ENCODE data around the gene ATP2B1. TPM values are rescaled to one million over a fixed set of nuclear protein-coding genes. Genes with fewer than 3 reads are reported as not detected.
A peak's percentile ranks its signal among the peaks of the same experiment; 100 is the strongest.
"Not testable (repeated sequence)": the region's sequence is repeated elsewhere in the genome, so short reads cannot be mapped to it uniquely, and the experiment has no call there.

ATP2B1 gene
- total RNA-seq, result 408 TPM

DNA sequence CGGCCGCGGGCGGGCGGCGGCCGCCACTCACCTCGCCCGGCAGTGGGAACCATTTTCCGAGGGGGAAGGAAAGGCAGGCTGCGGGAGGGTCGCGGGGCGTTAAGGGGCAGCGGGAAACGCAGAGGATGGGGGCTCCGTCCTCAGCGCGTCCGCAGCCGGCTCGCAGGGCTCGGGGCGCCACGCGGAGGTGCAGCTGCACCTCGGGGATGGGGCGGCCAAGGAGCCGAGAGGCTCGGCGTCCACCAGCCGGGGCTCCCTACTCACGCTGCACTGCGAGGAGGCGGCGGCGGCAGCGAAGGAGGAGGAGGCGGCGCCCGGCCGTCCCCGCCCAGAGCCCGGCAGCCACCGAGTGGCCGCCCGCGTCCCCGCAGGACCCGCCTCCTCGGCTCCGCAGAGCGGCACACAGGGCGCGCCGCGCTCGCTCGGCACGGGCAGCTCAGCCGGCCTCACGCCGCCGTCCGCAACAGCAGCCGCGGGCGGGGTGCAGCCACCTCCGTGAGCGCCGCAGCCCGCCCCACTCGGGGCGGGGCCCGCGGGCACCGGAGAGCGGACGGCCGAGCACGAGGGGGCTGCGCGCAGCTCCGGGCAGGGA is at the start of gene ATP2B1:
Gene ATP2B1, minus strand, starts transcription at position 274 of the 592 bp plus-strand sequence. CDS start 52,952 bp downstream, outside the sequence.
- H3K9me3 ChIP-seq (ENCODE audit: low read depth, low read length), result no peaks in the 10 kb centered on the region
- peak within 1 kb of the TSS; percentile 90 for H3K4me3 ChIP-seq (ENCODE audit: low read length)
- peaks cover 13% of the 10 kb centered on the region for H3K4me1 ChIP-seq (ENCODE audit: insufficient read depth, low read length)
- no peaks in the 10 kb centered on the region for H3K27me3 ChIP-seq (ENCODE audit: insufficient read depth, low read length)

DNA sequence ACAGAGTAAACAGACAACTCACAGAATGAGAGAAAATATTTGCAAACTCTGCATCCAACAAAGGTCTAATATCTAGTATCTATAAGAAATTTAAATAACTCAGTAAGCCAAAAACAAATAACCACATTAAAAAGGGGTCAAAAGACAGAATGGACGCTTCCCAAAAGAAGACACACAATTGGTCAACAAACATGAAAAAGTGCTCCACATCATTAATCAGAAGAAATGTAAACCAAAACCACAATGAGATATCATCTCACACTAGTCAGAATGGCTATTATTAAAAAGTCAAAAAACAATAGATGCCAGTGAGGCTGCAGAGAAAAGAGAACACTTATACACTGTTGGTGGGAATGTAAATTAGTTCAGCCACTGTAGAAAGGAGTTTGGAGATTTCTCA is 49.3 kb upstream of the ATP2B1 start:
- peaks cover 33% of the 10 kb centered on the region for H3K4me1 ChIP-seq (ENCODE audit: insufficient read depth, low read length)
- not testable (repeated sequence) for H3K9me3 ChIP-seq (ENCODE audit: low read depth, low read length); H3K27me3 ChIP-seq (ENCODE audit: insufficient read depth, low read length); H3K4me3 ChIP-seq (ENCODE audit: low read length)

DNA sequence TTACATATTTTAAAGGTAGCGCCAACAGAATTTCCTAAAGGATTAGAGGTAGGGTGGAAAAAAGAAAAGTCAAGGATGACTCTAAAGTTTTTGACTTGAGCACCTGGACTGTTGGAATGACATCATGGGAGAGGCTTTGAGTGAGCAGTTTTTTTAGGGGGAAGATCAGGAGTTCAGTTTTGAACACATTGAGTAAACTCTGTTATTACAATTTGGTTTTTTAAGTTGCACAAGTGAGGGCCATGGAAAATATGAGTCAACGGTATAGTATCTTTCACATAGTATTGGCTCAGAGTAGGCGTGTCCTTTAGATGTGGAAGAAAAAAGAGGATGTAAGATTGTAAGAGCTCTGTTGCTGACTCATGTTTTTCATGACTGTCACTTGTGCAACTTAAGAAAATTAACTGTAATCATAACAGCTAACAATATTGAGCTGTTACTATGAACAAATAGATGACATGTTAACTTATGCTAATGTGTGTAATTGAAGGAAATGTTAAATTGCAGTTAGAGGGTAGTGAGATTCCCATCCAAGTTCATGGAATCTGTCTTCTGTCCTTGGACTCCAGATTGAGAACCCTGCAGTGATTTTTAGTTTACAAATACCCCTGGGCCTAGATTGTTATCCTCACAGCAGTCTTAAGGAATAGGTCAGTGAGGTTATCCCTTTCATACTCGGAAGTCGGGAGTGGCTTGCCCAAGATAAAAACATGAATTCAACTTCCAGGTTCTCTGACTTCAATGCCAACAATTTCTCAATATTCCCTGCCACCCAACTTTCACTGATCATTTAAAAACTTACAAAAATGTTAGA is 48.2 kb upstream of the ATP2B1 start:
- no peaks in the 10 kb centered on the region for H3K9me3 ChIP-seq (ENCODE audit: low read depth, low read length)
- H3K4me3 ChIP-seq (ENCODE audit: low read length), result no peak overlapping the region
- no peaks in the 10 kb centered on the region for H3K27me3 ChIP-seq (ENCODE audit: insufficient read depth, low read length)
- H3K4me1 ChIP-seq (ENCODE audit: insufficient read depth, low read length), result peaks cover 36% of the 10 kb centered on the region

DNA sequence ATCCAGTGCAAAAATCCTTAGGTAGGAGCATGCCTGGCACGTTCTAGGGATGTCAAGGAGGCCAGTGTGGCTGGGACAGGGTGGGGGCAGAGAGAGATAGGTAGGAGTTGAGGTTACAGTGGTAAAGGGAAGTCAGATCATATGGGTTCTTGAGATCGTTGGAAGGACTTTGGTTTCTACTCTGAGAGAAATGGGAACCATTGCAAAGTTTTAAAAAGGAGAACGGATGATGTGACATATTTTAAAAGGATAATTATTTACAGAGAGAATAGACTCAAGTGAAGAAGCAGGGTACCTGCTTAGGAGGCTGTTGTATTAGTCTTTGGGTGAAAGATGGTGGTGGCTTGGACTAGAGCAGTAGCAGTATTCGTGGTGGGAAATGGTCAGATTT is 47.6 kb upstream of the ATP2B1 start:
- Histone ChIP-seq H3K9me3 (ENCODE audit: low read depth, low read length) (no peaks in the 10 kb centered on the region), H3K4me1 (ENCODE audit: insufficient read depth, low read length) (peaks cover 34% of the 10 kb centered on the region), H3K27me3 (ENCODE audit: insufficient read depth, low read length) (no peaks in the 10 kb centered on the region), H3K4me3 (ENCODE audit: low read length) (no peak overlapping the region)

DNA sequence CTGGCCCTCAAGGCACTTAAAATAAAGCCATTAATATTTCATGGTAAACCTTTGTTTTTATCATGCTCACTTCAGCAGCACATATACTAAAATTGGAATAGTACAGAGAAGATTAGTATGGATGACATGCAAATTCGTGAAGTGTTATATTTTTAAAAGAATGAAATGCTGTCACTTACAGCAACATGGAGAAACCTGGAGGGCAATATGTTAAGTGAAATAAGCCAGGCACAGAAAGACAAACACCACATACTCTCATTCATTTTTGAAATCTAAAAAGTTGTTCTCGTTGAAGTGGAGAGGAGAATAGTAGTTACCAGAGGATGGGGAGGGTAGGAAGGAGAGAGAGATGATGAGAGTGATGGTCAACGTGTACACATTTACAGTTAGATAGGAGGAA is 45.4 kb upstream of the ATP2B1 start:
- Histone ChIP-seq H3K9me3 (ENCODE audit: low read depth, low read length) (no peaks in the 10 kb centered on the region), H3K27me3 (ENCODE audit: insufficient read depth, low read length) (no peaks in the 10 kb centered on the region), H3K4me3 (ENCODE audit: low read length) (no peak overlapping the region), H3K4me1 (ENCODE audit: insufficient read depth, low read length) (peaks cover 28% of the 10 kb centered on the region)

DNA sequence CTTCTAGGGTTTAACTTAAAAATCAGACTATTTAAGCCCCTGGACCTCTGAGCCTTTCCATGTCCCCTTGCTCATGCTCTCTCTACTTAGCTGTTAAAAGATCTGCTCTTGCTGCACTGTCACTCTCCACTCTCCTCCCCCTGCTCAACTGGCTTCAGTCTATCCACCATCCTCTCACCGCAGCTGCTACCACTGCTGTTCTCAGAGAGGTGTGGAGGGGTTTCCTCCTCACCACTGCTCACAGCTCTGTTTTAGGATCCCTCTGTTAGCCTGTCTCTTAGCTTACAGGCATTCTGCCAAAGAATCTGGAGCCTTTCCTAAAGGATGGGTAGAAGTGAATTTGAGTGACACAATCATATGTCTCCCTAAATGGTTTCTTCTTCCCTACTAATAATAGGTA is 43.7 kb upstream of the ATP2B1 start:
- Histone ChIP-seq H3K4me1 (ENCODE audit: insufficient read depth, low read length) (peaks cover 25% of the 10 kb centered on the region), H3K9me3 (ENCODE audit: low read depth, low read length) (no peaks in the 10 kb centered on the region), H3K4me3 (ENCODE audit: low read length) (no peak overlapping the region), H3K27me3 (ENCODE audit: insufficient read depth, low read length) (no peaks in the 10 kb centered on the region)

DNA sequence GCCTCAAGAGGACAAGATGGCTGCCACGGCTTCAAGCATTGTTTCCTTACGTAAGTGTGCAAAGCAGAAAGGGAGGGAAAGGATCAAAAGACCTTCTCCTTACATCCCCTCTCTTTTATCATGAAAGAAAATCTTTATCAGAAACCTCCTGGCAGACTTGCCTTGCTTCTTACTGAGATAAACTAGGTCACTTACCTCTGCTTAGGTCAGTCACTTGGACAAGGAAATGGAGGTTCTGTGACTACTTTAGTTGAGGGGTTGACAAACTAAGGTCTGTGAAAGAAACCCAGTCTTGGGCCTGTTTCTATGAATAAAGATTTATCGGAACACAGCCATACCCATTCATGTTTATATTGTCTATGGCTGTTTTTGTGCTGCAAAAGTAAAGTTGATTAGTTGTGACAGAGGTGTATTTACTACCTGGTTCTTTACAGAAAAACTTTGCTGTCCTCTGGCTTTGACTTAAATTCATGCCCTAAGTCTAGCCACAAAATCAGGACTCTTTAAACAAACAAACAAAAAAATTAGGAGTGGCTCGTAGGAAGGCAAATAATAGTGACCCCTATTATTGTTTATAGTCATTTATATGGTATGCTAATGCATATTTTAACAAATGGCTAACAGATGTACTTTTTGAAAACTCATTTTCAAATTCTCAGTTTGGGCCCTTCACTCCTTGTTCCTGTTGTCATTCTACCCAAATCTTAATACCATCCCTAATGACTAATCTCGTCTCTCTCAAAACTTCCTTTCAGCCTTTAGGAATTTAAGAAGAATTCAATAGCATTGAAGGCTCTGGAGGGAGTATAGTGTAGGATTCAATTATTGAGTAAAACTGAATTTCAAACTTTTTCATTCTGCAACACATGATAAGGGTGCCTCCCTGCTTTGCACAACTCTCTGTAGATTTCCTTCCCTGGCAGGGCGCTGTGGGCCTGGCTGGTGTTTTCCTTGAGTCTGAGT is 42.0 kb upstream of the ATP2B1 start:
- no peaks in the 10 kb centered on the region for H3K27me3 ChIP-seq (ENCODE audit: insufficient read depth, low read length)
- no peaks in the 10 kb centered on the region for H3K9me3 ChIP-seq (ENCODE audit: low read depth, low read length)
- H3K4me3 ChIP-seq (ENCODE audit: low read length), result no peak overlapping the region
- peaks cover 11% of the 10 kb centered on the region for H3K4me1 ChIP-seq (ENCODE audit: insufficient read depth, low read length)

DNA sequence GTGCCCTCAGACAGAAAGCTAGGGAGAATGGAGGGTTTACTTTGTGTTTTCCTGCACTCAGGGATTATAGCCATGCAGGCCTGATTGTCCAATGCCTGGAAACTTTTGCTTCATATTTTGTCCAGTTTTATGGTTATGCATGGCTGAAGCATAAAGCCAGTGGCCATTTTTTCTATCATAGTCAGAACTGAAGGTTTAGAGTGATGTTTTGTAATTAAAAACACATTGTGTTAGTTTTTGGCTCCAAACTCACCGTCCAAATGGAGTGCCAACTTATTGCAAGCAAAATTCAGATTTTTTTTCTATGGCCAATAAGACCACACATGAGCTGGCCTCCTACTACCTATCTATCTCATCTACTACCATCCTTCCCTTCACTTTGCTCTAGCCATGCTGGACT is 40.2 kb upstream of the ATP2B1 start:
- Histone ChIP-seq H3K9me3 (ENCODE audit: low read depth, low read length) (no peaks in the 10 kb centered on the region), H3K27me3 (ENCODE audit: insufficient read depth, low read length) (no peaks in the 10 kb centered on the region), H3K4me1 (ENCODE audit: insufficient read depth, low read length) (peaks cover 7% of the 10 kb centered on the region), H3K4me3 (ENCODE audit: low read length) (no peak overlapping the region)

DNA sequence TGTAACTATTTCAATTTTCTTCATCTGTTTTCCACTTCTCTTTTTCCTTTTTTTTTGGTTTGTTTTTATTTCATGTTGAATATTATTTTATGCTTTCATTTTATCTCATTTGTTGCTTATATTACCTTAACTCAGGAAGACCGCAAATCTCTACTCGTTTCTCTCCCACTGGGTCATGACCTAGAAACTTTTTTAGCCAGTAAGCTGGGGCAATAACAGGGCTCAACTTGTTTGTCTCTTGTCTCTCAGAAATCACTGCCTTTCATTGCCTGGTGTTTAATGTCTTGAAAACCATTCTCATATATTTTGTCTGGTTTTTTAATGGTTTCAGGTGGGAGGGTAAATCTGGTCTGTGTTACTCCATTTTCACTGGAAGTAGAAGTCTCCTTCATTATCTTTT is 36.6 kb upstream of the ATP2B1 start:
- no peak overlapping the region for H3K4me3 ChIP-seq (ENCODE audit: low read length)
- no peaks in the 10 kb centered on the region for H3K27me3 ChIP-seq (ENCODE audit: insufficient read depth, low read length)
- H3K9me3 ChIP-seq (ENCODE audit: low read depth, low read length), result peaks cover 15% of the 10 kb centered on the region
- H3K4me1 ChIP-seq (ENCODE audit: insufficient read depth, low read length), result no peaks in the 10 kb centered on the region

DNA sequence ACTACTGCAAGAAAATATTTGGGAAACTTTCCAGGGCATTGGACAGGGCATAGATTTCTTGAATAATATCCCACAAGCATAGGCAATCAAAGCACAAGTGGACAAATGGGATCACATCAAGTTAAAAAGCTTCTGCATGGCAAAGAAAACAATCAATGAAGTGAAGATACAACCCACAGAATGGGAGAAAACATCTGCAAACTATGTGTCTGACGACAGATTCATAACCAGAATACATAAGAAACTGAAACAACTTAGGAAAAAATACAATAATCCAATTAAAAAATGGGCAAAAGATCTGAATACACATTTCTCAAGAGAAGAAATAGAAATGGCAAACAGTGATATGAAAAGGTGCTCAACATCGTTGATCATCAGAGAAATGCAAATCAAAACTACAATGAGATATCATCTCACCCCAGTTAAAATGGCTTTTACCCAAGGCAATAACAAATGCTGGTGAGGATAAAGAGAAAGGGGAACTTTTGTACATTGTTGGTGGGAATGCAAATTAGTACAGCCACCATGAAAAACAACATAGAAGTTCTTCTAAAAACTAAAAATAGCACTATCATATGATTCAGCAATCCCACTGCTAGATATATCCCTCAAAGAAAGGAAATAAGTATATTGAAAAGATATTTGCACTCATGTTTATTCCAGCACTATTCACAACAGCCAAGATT is 33.8 kb upstream of the ATP2B1 start:
- Histone ChIP-seq H3K9me3 (ENCODE audit: low read depth, low read length) (peaks cover 31% of the 10 kb centered on the region), H3K4me3 (ENCODE audit: low read length) (no peak overlapping the region), H3K4me1 (ENCODE audit: insufficient read depth, low read length) (no peaks in the 10 kb centered on the region), H3K27me3 (ENCODE audit: insufficient read depth, low read length) (no peaks in the 10 kb centered on the region)

DNA sequence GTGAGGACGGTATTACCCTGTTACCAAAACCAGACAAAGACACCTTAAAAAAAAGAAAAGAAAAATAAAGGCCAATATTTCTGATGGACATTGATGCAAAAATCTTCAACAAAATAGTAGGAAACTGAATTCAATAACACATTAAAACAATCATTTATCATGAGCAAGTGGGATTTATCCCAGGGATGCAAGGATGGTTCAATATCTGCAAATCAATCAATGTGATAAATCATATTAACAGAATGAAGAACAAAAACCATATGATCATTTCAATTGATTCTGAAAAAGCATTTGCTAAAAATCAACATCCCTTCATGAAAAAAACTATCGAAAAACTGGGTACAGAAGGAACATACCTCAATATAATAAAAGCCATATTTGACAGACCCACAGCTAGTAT is 32.3 kb upstream of the ATP2B1 start:
- peaks cover 31% of the 10 kb centered on the region for H3K9me3 ChIP-seq (ENCODE audit: low read depth, low read length)
- no peaks in the 10 kb centered on the region for H3K4me1 ChIP-seq (ENCODE audit: insufficient read depth, low read length)
- H3K4me3 ChIP-seq (ENCODE audit: low read length), result no peak overlapping the region
- no peaks in the 10 kb centered on the region for H3K27me3 ChIP-seq (ENCODE audit: insufficient read depth, low read length)

DNA sequence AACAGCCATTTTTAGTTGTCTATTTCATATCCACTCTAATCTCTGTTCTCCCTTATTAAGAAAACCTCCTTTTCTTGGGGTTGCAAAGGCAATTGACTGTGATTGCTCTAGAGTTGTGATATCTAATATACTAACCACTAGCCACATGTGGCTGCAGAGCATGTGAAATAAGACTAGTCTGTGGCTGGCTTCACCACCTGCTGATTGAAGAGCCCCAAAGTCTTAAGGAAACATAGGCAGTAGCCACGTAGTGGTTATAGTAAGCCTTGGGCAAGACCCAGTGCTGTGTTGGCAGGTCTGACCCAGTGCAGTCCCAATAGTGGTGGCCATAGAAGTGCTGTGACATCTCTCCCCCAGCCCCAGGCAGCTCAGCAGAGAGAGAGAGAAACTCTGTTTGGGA is 28.4 kb upstream of the ATP2B1 start:
- H3K27me3 ChIP-seq (ENCODE audit: insufficient read depth, low read length), result no peaks in the 10 kb centered on the region
- peaks cover 13% of the 10 kb centered on the region for H3K4me1 ChIP-seq (ENCODE audit: insufficient read depth, low read length)
- peaks cover 31% of the 10 kb centered on the region for H3K9me3 ChIP-seq (ENCODE audit: low read depth, low read length)
- H3K4me3 ChIP-seq (ENCODE audit: low read length), result no peak overlapping the region

DNA sequence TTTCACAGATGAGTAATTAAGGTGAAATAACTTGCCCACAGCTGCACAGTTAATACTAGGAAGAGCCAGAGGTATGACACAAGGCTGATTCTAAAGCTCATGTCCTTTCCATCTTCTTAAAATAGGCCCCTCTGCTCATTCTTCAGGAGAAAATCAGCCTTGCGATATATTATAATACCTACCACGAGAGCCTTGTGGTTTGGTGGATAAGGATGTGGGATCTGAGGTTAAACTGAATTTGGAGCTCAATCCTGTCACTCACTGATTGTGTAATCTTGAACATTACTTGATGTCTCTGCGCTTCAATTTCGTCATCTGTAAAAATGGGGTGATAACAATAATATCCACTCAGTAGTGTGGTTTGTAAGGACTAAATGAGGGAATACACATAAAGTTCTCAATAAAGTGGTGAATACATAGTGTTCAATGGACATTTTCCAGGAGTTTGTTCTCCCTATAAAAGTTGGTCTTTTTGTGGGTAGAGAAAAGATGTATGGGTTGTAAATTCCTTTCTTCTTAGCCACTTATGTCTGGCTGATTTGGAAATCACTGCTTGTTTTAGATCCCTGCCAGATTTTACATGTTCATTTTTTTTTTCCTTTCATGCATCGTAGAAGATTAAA is 25.1 kb upstream of the ATP2B1 start:
- Histone ChIP-seq H3K4me1 (ENCODE audit: insufficient read depth, low read length) (peaks cover 19% of the 10 kb centered on the region), H3K4me3 (ENCODE audit: low read length) (no peak overlapping the region), H3K27me3 (ENCODE audit: insufficient read depth, low read length) (no peaks in the 10 kb centered on the region), H3K9me3 (ENCODE audit: low read depth, low read length) (peaks cover under 1% of the 10 kb centered on the region)

DNA sequence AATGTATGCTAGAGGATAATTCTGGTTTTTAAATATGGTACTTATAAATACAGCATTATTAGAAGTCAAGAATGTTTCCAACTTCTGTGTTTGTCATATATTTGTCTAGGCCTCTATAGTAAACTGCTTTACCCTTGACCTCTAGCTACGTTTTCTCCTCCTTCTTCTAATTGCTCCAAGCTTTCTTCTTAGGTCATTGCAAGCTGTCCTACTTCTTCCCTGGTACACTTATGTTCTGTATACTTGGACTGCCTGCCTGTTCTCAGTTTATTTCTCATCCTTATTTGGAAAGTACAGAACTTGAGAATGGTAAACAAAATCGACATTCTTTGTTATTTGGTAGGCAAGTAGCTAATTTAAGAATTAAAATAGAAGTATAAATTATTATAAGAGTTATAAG is 23.9 kb upstream of the ATP2B1 start:
- Histone ChIP-seq H3K4me1 (ENCODE audit: insufficient read depth, low read length) (peaks cover 19% of the 10 kb centered on the region), H3K9me3 (ENCODE audit: low read depth, low read length) (no peaks in the 10 kb centered on the region), H3K27me3 (ENCODE audit: insufficient read depth, low read length) (no peaks in the 10 kb centered on the region), H3K4me3 (ENCODE audit: low read length) (no peak overlapping the region)

All from mononuclear cell (primary cell).